HepG2 (cell line): Measurements from ENCODE around the gene CTSS. TPM values are rescaled to one million over a fixed set of nuclear protein-coding genes. Genes with fewer than 3 reads are reported as not detected.

Experiments used
- ATAC-seq: fragments of 200-7000 bp; cut with Tn5 transposase; 3 replicates; pipeline ENCODE4 v1.9.1; 2020; ENCODE audit warnings: mild to moderate bottlenecking, moderate library complexity
- BruUV-seq: library from RNA; stranded (reverse); fragments of 400-500 nt; replicated peaks from 2 replicates; lab custom pipeline; 2021; lab: Mats Ljungman, UMichigan
- CTCF ChIA-PET: fragments of 300-600 bp; formaldehyde crosslinking; extraction: SDS; loops from one replicate; lab custom pipeline; 2021; ENCODE audit warnings: low total read pairs, inconsistent platforms, low intra/inter-chr PET ratio; lab: Yijun Ruan, JAX
- POLR2A ChIA-PET: fragments of 350-600 bp; sonication (Branson Sonifier 250); formaldehyde crosslinking; loops from one replicate; lab custom pipeline; 2020; ENCODE audit warnings: antibody characterized with exemption, inconsistent platforms; lab: Yijun Ruan, JAX
- DNase-seq: peaks from one replicate; pipeline ENCODE4 v3.0.0-alpha.2; 2015; ENCODE audit warnings: low spot score
- FAIRE-seq: peaks from 3 replicates; lab custom pipeline; 2011; peaks lifted over from hg19 to GRCh38; lab: Jason Lieb, UNC
- H2AFZ ChIP-seq: one replicate; pipeline ENCODE4 v1.6.1; 2011; ENCODE audit warnings: low read length, inconsistent platforms
- H3K27ac ChIP-seq: fragments of 300-600 bp; 3 replicates; pipeline ENCODE4 v1.8.0; 2011; ENCODE audit warnings: mixed run types, mild to moderate bottlenecking, mixed read lengths, low read length, inconsistent platforms; ENCODE audit not compliant: insufficient read depth; ENCODE audit errors: extremely low read length
- H3K27me3 ChIP-seq, 2 experiments: fragments of 200-600 bp in 1 of 2; 2 replicates in 1 of 2; 3 replicates in 1 of 2; pipeline versions ENCODE4 v1.6.0 to v1.8.0; 2011; ENCODE audit warnings: low read length in 2 of 2, mild to moderate bottlenecking in 2 of 2, moderate library complexity in 2 of 2, inconsistent platforms in 1 of 2; ENCODE audit not compliant: insufficient read depth in 2 of 2, control insufficient read depth in 1 of 2
- H3K36me3 ChIP-seq, 2 experiments: fragments of 200-600 bp in 1 of 2; replicated peaks in 1 of 2; 2 replicates in 1 of 2; 3 replicates in 1 of 2; pipeline versions ENCODE4 v1.5.1 to v1.8.0; 2011; ENCODE audit warnings: low read length in 2 of 2, inconsistent platforms in 1 of 2; ENCODE audit not compliant: insufficient read depth in 2 of 2, control insufficient read depth in 1 of 2
- H3K4me1 ChIP-seq: 2 replicates; pipeline ENCODE4 v1.5.1; 2012; ENCODE audit warnings: low read length, inconsistent platforms; ENCODE audit not compliant: insufficient read depth
- H3K4me2 ChIP-seq: 2 replicates; pipeline ENCODE4 v1.6.0; 2011; ENCODE audit warnings: low read depth, low read length, inconsistent platforms
- H3K4me3 ChIP-seq, 3 experiments: fragments of 200-600 bp in 1 of 3; sonication (generic), shearing (Covaris generic) in 1 of 3; replicated peaks in 1 of 3; 2 replicates each; pipeline ENCODE4 v1.5.1; 2011 to 2016; ENCODE audit warnings: low read length in 3 of 3, inconsistent platforms in 2 of 3, low read depth in 2 of 3, mild to moderate bottlenecking in 2 of 3, control low read depth in 1 of 3, mixed read lengths in 1 of 3; ENCODE audit not compliant: insufficient read depth in 1 of 3
- H3K79me2 ChIP-seq: one replicate; pipeline ENCODE4 v1.6.1; 2011; ENCODE audit warnings: low read length, inconsistent platforms; ENCODE audit not compliant: insufficient read depth
- H3K9ac ChIP-seq: 2 replicates; pipeline ENCODE4 v1.6.0; 2011; ENCODE audit warnings: mild to moderate bottlenecking, low read depth, low read length, inconsistent platforms; ENCODE audit not compliant: insufficient read depth
- H3K9me3 ChIP-seq: 2 replicates; pipeline ENCODE4 v1.5.1; 2012; ENCODE audit warnings: mild to moderate bottlenecking, low read length
- H4K20me1 ChIP-seq: 2 replicates; pipeline ENCODE4 v1.6.0; 2011; ENCODE audit warnings: inconsistent platforms, mild to moderate bottlenecking, low read length, moderate library complexity; ENCODE audit not compliant: insufficient read depth
- ARNTL ChIP-seq: sonication (generic); formaldehyde crosslinking; IDR thresholded peaks from 2 replicates; pipeline ENCODE4 v1.4.0; 2020; ENCODE audit warnings: mild to moderate bottlenecking, missing genetic modification reagents
- FOXM1 ChIP-seq: sonication (generic); formaldehyde crosslinking; IDR thresholded peaks from 2 replicates; pipeline ENCODE4 v1.5.0; 2020; ENCODE audit warnings: missing genetic modification reagents
- HNRNPLL ChIP-seq: fragments of 200-400 bp; formaldehyde crosslinking; IDR thresholded peaks from 2 replicates; pipeline ENCODE4 v1.6.1; 2017; ENCODE audit warnings: mild to moderate bottlenecking, low read depth, low read length; ENCODE audit not compliant: poor library complexity, severe bottlenecking
- KLF12 ChIP-seq: sonication (generic); formaldehyde crosslinking; IDR thresholded peaks from 2 replicates; pipeline ENCODE4 v1.4.0; 2020; ENCODE audit warnings: missing genetic modification reagents, borderline replicate concordance
- PRMT3 ChIP-seq: sonication (generic); formaldehyde crosslinking; IDR thresholded peaks from 2 replicates; pipeline ENCODE4 v1.8.1; 2022; ENCODE audit warnings: low read depth, mild to moderate bottlenecking, moderate library complexity, missing genetic modification reagents, borderline replicate concordance
- SMARCC2 ChIP-seq: fragments of 450-650 bp; IDR thresholded peaks from 2 replicates; pipeline ENCODE4 v1.6.1; 2017; ENCODE audit warnings: antibody characterized with exemption, mild to moderate bottlenecking
- ZFAT ChIP-seq: sonication (generic); formaldehyde crosslinking; conservative IDR thresholded peaks from 2 replicates; pipeline ENCODE4 v1.8.1; 2023; ENCODE audit warnings: missing genetic modification reagents, inconsistent platforms
- WGBS: methylation state at CpG from one replicate; pipeline ENCODE4 v1.1.6; 2017; ENCODE audit warnings: low lambda C conversion rate; 5-methylcytosine and 5-hydroxymethylcytosine counted together
- in situ Hi-C: cut with HindIII; loops from 2 replicates; pipeline ENCODE4 v1.10.0; 2017; ENCODE audit warnings: low pct_unique_long_range_greater_than_20kb; ENCODE audit not compliant: extremely low pct_ligation_motif_present
- intact Hi-C: fragments of 100-400 bp; cut with micrococcal nuclease; formaldehyde crosslinking; loops from one replicate; pipeline ENCODE4 v1.10.0; 2022; ENCODE audit not compliant: unreplicated experiment
- polyA plus RNA-seq, 8 experiments: library from polyadenylated mRNA; depleted of rRNA in 3 of 8; stranded (reverse) in 7 of 8; unstranded in 1 of 8; fragments of >200 nt; fragmentation: Illumina TruSeq in 4 of 8; extraction: Trizol in 4 of 8; gene quantifications; 2 replicates each; pipeline versions ENCODE4 v1.2.1 to v1.2.3, GENCODE V29; 2011 to 2016; ENCODE audit warnings: low read depth in 4 of 8, missing spikeins in 1 of 8, mixed read lengths in 1 of 8; ENCODE audit not compliant: insufficient read depth in 1 of 8
- total RNA-seq, 5 experiments: library from RNA; depleted of rRNA; stranded (reverse); fragments of >200 nt; fragmentation: Illumina TruSeq; extraction: Trizol; gene quantifications; 2 replicates each; pipeline ENCODE4 v1.2.3, GENCODE V29; 2016; ENCODE audit warnings: low read depth in 1 of 5

Gene CTSS
- total and polyA plus RNA-seq, 2 of the 13 experiments (the other 11 are each of a cell fraction or from before 2014, with no cell fraction given) = 0.33 to 1.0 TPM

- TF ChIP-seq SMARCC2 (no peak), HNRNPLL (no peak), ZFAT (CRISPR knock-in tag) (no peak), PRMT3 (no peak), FOXM1 (CRISPR knock-in tag) (no peak), KLF12 (no peak)
Observed at GRCh38 chr1:150751443-150751842, 14.1 kb downstream of the CTSS start (continued).

- no peak for ATAC-seq
- no peak overlapping the region for H3K9ac ChIP-seq
- BruUV-seq = no TSS peak
- ChIA-PET CTCF (no interaction called here), POLR2A (no interaction called here)
- TF ChIP-seq ARNTL = no peak
- H4K20me1 ChIP-seq = no peaks in the 10 kb centered on the region
- H3K4me2 ChIP-seq = no peak overlapping the region
- no peak overlapping the region for H2AFZ ChIP-seq
- H3K27ac ChIP-seq = no peak overlapping the region
- no peak for DNase-seq
- intact Hi-C loops (no loop called here), in situ Hi-C loops (no loop called here)
- H3K4me1 ChIP-seq = no peaks in the 10 kb centered on the region
- WGBS = 82% methylated on average over 8 of the region's 8 CpGs
- no peaks in the 10 kb centered on the region for H3K27me3 ChIP-seq
- H3K79me2 ChIP-seq = no peaks in the 10 kb centered on the region
- no peak for FAIRE-seq
- no peaks in the 10 kb centered on the region for H3K36me3 ChIP-seq
- H3K4me3 ChIP-seq = no peak overlapping the region
- H3K9me3 ChIP-seq = no peaks in the 10 kb centered on the region
Observed at GRCh38 chr1:150749720-150750311, 15.8 kb downstream of the CTSS start.
